K562 (cell line): ENCODE measurements around the gene TPRX2.

ENCODE experiments used
- CBFB ChIP-seq: sonication (generic); formaldehyde crosslinking; IDR thresholded peaks from 2 replicates; pipeline ENCODE4 v1.4.0; 2020; ENCODE audit warnings: mild to moderate bottlenecking, missing genetic modification reagents
- CREBBP ChIP-seq: IDR thresholded peaks from one replicate; pipeline ENCODE4 v1.6.1; 2012; ENCODE audit warnings: low read depth, mild to moderate bottlenecking, control low read depth, inconsistent platforms, low read length
- CTCF ChIP-seq, 3 experiments: IDR thresholded peaks in 2 of 3; conservative IDR thresholded peaks in 1 of 3; 2 replicates each; pipeline ENCODE4 v1.5.1; 2011 to 2012; ENCODE audit warnings: low read length in 3 of 3, mild to moderate bottlenecking in 3 of 3, control low read depth in 2 of 3, improper control_type of control experiment in 1 of 3, inconsistent platforms in 1 of 3, low read depth in 1 of 3, mixed read lengths in 1 of 3, moderate library complexity in 1 of 3; ENCODE audit not compliant: insufficient read depth in 2 of 3
- FOXM1 ChIP-seq, 2 experiments: fragments of 450-650 bp in 1 of 2; sonication (generic) in 1 of 2; formaldehyde crosslinking in 1 of 2; IDR thresholded peaks; 2 replicates each; pipeline versions ENCODE4 v1.6.1 to v1.9.0; 2017 to 2022; ENCODE audit warnings: low read depth in 2 of 2, mild to moderate bottlenecking in 2 of 2, missing genetic modification reagents in 1 of 2, moderate library complexity in 1 of 2
- JUNB ChIP-seq: fragments of 450-650 bp; formaldehyde crosslinking; conservative IDR thresholded peaks from 2 replicates; pipeline ENCODE4 v1.4.0; 2020; ENCODE audit warnings: mild to moderate bottlenecking
- KDM1A ChIP-seq, 2 experiments: fragments of 450-650 bp; IDR thresholded peaks; 2 replicates each; pipeline ENCODE4 v1.6.1; 2016; ENCODE audit warnings: mild to moderate bottlenecking in 2 of 2
- MAX ChIP-seq: sonication (generic); formaldehyde crosslinking; IDR thresholded peaks from 2 replicates; pipeline ENCODE4 v1.9.0; 2022; ENCODE audit warnings: mild to moderate bottlenecking, missing genetic modification reagents
- MCM2 ChIP-seq: fragments of 450-650 bp; IDR thresholded peaks from 2 replicates; pipeline ENCODE4 v1.6.1; 2017; ENCODE audit warnings: low read depth, mild to moderate bottlenecking
- NCOR1 ChIP-seq: fragments of 450-650 bp; IDR thresholded peaks from 2 replicates; pipeline ENCODE4 v1.6.1; 2016; ENCODE audit warnings: mild to moderate bottlenecking, moderate library complexity
- NRF1 ChIP-seq, 2 experiments: fragments of 450-650 bp; IDR thresholded peaks in 1 of 2; conservative IDR thresholded peaks in 1 of 2; 2 replicates each; pipeline ENCODE4 v1.6.1; 2014; ENCODE audit warnings: mild to moderate bottlenecking in 2 of 2
- POLR2A ChIP-seq: fragments of 450-650 bp; conservative IDR thresholded peaks from 2 replicates; pipeline ENCODE4 v1.6.1; 2016
- RCOR1 ChIP-seq, 2 experiments: IDR thresholded peaks; 2 replicates each; pipeline ENCODE4 v1.6.1; 2012; ENCODE audit warnings: low read depth in 2 of 2, low read length in 2 of 2, borderline replicate concordance in 1 of 2, improper control_type of control experiment in 1 of 2
- SFPQ ChIP-seq: fragments of 200-400 bp; formaldehyde crosslinking; IDR thresholded peaks from 2 replicates; pipeline ENCODE4 v1.6.1; 2017; ENCODE audit warnings: mild to moderate bottlenecking, low read depth, low read length, moderate library complexity

DNA sequence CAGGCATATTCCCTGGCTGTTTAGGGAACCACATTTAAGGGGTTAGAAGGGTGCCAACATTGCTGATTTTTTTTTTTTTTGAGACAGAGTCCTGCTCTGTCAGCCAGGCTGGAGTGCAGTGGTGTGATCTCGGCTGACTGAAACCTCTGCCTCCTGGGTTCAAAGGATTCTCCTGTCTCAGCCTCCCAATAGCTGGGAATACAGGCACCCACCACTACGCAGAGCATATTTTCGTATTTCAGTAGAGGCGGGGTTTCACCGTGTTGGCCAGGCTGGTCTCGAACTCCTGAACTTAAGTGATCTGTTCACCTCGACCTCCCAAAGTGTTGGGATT lies 45.1 kb upstream of the TPRX2 start:
- no peak for TF ChIP-seq FOXM1 (IDR thresholded peaks at IDR 0.05; ENCODE audit: low read depth)
- no peak for TF ChIP-seq FOXM1 (CRISPR knock-in tag; IDR thresholded peaks at IDR 0.05; ENCODE audit: low read depth)
- TF ChIP-seq MCM2: no peak
- TF ChIP-seq POLR2A: no peak
- TF ChIP-seq RCOR1 (IDR thresholded peaks at IDR 0.05; ENCODE audit: borderline replicate concordance in 1 of 2, low read depth in 2 of 2, low read length in 2 of 2): no peak
- TF ChIP-seq SFPQ: no peak
- no peak for TF ChIP-seq CBFB (CRISPR knock-in tag)
- no peak for TF ChIP-seq JUNB (CRISPR knock-in tag)
- no peak for TF ChIP-seq NRF1 (conservative IDR thresholded peaks at IDR 0.05 in 1 of 2, IDR thresholded peaks at IDR 0.05 in 1 of 2)
- TF ChIP-seq CTCF (IDR thresholded peaks at IDR 0.05 in 2 of 3, conservative IDR thresholded peaks at IDR 0.05 in 1 of 3; ENCODE audit: insufficient read depth in 2 of 3, low read depth in 1 of 3, low read length in 3 of 3): no peak
- TF ChIP-seq CREBBP: no peak
- no peak for TF ChIP-seq KDM1A (IDR thresholded peaks at IDR 0.05)
- no peak for TF ChIP-seq MAX
- TF ChIP-seq NCOR1: no peak
